ENCODE results near the gene NPHS2. TPM values are rescaled to one million over a fixed set of nuclear protein-coding genes. Genes with fewer than 3 reads are reported as not detected.

NPHS2 gene
- 1.2 TPM for total RNA-seq
- 446 TPM for polyA plus RNA-seq (ENCODE audit: insufficient read depth, low read depth, low replicate concordance)
- long read RNA-seq, donor 1, transcript NPHS2-201 (8 exons, 1,855 nt) = major isoform, 56 of 148 reads
- long read RNA-seq, donor 1, transcript NPHS2-202 (7 exons, 1,670 nt) = minor isoform, 13 of 148 reads
- long read RNA-seq, donor 1, partial matches to known transcripts = 49 of 148 reads
- long read RNA-seq, donor 1, other reads (novel, unspliced or antisense) = 30 of 148 reads
- long read RNA-seq, donor 2, transcript NPHS2-202 (7 exons, 1,670 nt) = minor isoform, 8 of 123 reads
- long read RNA-seq, donor 2, transcript NPHS2-201 (8 exons, 1,855 nt) = major isoform, 74 of 123 reads
- long read RNA-seq, donor 2, partial matches to known transcripts = 22 of 123 reads
- long read RNA-seq, donor 2, other reads (novel, unspliced or antisense) = 19 of 123 reads
- long read RNA-seq, donor 3, transcript NPHS2-202 (7 exons, 1,670 nt) = minor isoform, 11 of 168 reads
- long read RNA-seq, donor 3, transcript NPHS2-201 (8 exons, 1,855 nt) = major isoform, 93 of 168 reads
- long read RNA-seq, donor 3, partial matches to known transcripts = 41 of 168 reads
- long read RNA-seq, donor 3, other reads (novel, unspliced or antisense) = 23 of 168 reads
- long read RNA-seq, donor 4, transcript NPHS2-202 (7 exons, 1,670 nt) = minor isoform, 11 of 143 reads
- long read RNA-seq, donor 4, transcript NPHS2-201 (8 exons, 1,855 nt) = major isoform, 101 of 143 reads
- long read RNA-seq, donor 4, partial matches to known transcripts = 6 of 143 reads
- long read RNA-seq, donor 4, other reads (novel, unspliced or antisense) = 25 of 143 reads
- long read RNA-seq, donor 5, transcript NPHS2-201 (8 exons, 1,855 nt) = major isoform, 5 of 6 reads
- long read RNA-seq, donor 5, partial matches to known transcripts = 0 of 6 reads
- long read RNA-seq, donor 5, other reads (novel, unspliced or antisense) = 0 of 6 reads
- long read RNA-seq, donor 6, transcript NPHS2-202 (7 exons, 1,670 nt) = minor isoform, 10 of 68 reads
- long read RNA-seq, donor 6, transcript NPHS2-201 (8 exons, 1,855 nt) = major isoform, 14 of 68 reads
- long read RNA-seq, donor 6, partial matches to known transcripts = 36 of 68 reads
- long read RNA-seq, donor 6, other reads (novel, unspliced or antisense) = 8 of 68 reads
- long read RNA-seq, donor 7, partial matches to known transcripts = 0 of 2 reads
- long read RNA-seq, donor 7, other reads (novel, unspliced or antisense) = 0 of 2 reads
- long read RNA-seq, donor 8, transcript NPHS2-201 (8 exons, 1,855 nt) = major isoform, 102 of 235 reads
- long read RNA-seq, donor 8, transcript NPHS2-202 (7 exons, 1,670 nt) = minor isoform, 18 of 235 reads
- long read RNA-seq, donor 8, partial matches to known transcripts = 82 of 235 reads
- long read RNA-seq, donor 8, other reads (novel, unspliced or antisense) = 33 of 235 reads
- long read RNA-seq, donor 9, transcript NPHS2-201 (8 exons, 1,855 nt) = major isoform, 44 of 85 reads
- long read RNA-seq, donor 9, transcript NPHS2-202 (7 exons, 1,670 nt) = minor isoform, 6 of 85 reads
- long read RNA-seq, donor 9, partial matches to known transcripts = 19 of 85 reads
- long read RNA-seq, donor 9, other reads (novel, unspliced or antisense) = 16 of 85 reads
- long read RNA-seq, donor 10, transcript NPHS2-201 (8 exons, 1,855 nt) = major isoform, 40 of 133 reads
- long read RNA-seq, donor 10, transcript NPHS2-202 (7 exons, 1,670 nt) = minor isoform, 7 of 133 reads
- long read RNA-seq, donor 10, partial matches to known transcripts = 75 of 133 reads
- long read RNA-seq, donor 10, other reads (novel, unspliced or antisense) = 11 of 133 reads

DNA sequence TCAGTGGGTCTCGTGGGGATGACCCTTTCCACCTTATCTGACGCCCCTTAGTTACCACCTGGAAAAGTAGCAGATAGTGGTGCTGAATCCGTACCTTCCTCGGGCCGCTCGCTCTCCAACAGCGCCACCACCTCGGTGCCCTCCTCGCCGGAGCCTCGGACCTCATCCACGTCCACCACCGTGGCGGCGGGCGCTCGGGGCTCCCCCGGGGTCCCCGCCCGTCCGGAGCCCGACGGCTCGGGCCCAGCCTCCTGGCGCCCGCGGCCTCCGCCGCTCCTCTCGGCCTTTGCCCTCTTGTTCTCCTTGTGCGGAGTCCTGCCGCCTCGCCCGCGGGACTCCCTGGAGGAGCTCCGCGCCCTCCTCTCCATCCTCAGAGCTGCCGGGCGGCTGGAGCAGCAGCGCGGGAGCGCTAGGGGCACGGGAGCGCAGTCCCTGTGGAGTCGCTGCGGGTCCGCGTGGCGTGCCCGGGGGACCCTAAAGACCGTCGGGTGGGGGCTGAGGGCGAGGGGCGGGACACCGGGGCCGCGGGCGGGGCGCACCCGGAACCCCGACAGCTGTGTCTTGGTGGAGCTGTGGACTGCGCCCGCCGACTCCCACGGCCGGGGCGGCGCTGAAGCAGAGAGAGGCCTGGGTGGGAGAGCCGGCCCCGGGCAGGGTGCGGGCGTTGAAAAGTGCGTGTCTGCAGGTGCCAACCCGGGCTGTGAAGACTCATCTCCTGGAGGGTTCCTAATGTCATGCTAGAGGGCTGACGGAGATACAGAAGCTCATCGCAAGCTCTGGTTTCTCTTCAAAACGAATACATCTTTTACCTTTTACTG lies at the start of gene NPHS2:
Gene NPHS2 (minus strand): TSS at position 452 of the 818 bp plus-strand sequence. CDS start 84 bp downstream, at position 368.
- peak within 1 kb of the TSS in 2 of 3 donors; percentile 13 to 57 for H3K4me3 ChIP-seq (ENCODE audit: low read length in 3 of 3)

DNA sequence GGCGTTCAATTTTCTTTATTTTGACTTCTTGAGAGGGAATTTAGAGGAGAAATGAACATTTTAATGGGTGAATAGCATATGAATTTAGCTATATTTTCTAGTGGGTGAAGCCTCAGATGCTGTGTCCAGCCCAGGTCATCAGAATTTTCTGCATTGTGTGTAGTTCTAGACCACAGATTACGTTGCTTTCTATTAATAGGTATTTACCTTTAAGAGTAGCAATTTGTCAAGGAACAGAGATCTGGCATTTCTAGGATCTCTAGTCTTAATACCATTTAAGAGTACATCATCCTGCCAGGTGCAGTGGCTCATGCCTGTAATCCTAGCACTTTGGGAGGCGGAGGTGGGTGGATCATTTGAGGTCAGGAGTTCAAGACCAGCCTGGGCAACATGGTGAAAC lies 36.6 kb upstream of the NPHS2 start:
- H3K9ac ChIP-seq (ENCODE audit: low read length in 3 of 3) = no peak overlapping the region
- DNase-seq (no peak), FAIRE-seq (no peak)
- H3K27me3 ChIP-seq (ENCODE audit: control insufficient read depth, insufficient read depth, low read length) = no peaks in the 10 kb centered on the region
- no peak overlapping the region for H3K4me3 ChIP-seq (ENCODE audit: low read length in 3 of 3)
- no peaks in the 10 kb centered on the region for H3K36me3 ChIP-seq (ENCODE audit: control insufficient read depth in 2 of 3, insufficient read depth in 3 of 3, low read length in 3 of 3)
- H3K4me1 ChIP-seq (ENCODE audit: control insufficient read depth in 2 of 3, insufficient read depth in 2 of 3, low read depth in 1 of 3, low read length in 3 of 3) = no peaks in the 10 kb centered on the region
- no peaks in the 10 kb centered on the region for H3K9me3 ChIP-seq (ENCODE audit: control insufficient read depth in 2 of 3, insufficient read depth in 1 of 3, low read length in 3 of 3)
- TF ChIP-seq, protein P1, sequence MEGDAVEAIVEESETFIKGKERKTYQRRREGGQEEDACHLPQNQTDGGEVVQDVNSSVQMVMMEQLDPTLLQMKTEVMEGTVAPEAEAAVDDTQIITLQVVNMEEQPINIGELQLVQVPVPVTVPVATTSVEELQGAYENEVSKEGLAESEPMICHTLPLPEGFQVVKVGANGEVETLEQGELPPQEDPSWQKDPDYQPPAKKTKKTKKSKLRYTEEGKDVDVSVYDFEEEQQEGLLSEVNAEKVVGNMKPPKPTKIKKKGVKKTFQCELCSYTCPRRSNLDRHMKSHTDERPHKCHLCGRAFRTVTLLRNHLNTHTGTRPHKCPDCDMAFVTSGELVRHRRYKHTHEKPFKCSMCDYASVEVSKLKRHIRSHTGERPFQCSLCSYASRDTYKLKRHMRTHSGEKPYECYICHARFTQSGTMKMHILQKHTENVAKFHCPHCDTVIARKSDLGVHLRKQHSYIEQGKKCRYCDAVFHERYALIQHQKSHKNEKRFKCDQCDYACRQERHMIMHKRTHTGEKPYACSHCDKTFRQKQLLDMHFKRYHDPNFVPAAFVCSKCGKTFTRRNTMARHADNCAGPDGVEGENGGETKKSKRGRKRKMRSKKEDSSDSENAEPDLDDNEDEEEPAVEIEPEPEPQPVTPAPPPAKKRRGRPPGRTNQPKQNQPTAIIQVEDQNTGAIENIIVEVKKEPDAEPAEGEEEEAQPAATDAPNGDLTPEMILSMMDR (IDR thresholded peaks at IDR 0.05; ENCODE audit: borderline replicate concordance, extremely low read depth, insufficient read depth) = no peak
- intact Hi-C loops (cut with DNase I) = no loop called here
- H3K27ac ChIP-seq (ENCODE audit: low read depth in 2 of 2, low read length in 2 of 2) = no peak overlapping the region

More for the DNA sequence above, at the start of gene NPHS2:
- TF ChIP-seq, protein P1 (IDR thresholded peaks at IDR 0.05; ENCODE audit: borderline replicate concordance, extremely low read depth, insufficient read depth) = no peak
- no peaks in the 10 kb centered on the region for H3K9me3 ChIP-seq (ENCODE audit: control insufficient read depth in 2 of 3, insufficient read depth in 1 of 3, low read length in 3 of 3)
- peak within 1 kb of the TSS in 1 of 3 donors; percentile 47 for H3K9ac ChIP-seq (ENCODE audit: low read length in 3 of 3)
- H3K27me3 ChIP-seq (ENCODE audit: control insufficient read depth, insufficient read depth, low read length) = peaks cover 3% of the 10 kb centered on the region
- intact Hi-C loops (cut with DNase I) = no loop called here
- H3K27ac ChIP-seq (ENCODE audit: low read depth in 2 of 2, low read length in 2 of 2) = no peak within 1 kb of the TSS
- DNase-seq = peak; percentile 31 to 67 (median 44)
- no peaks in the 10 kb centered on the region for H3K36me3 ChIP-seq (ENCODE audit: control insufficient read depth in 2 of 3, insufficient read depth in 3 of 3, low read length in 3 of 3)
- H3K4me1 ChIP-seq (ENCODE audit: control insufficient read depth in 2 of 3, insufficient read depth in 2 of 3, low read depth in 1 of 3, low read length in 3 of 3) = no peaks in the 10 kb centered on the region
- no peak for FAIRE-seq

Data from kidney (tissue), 22 donors.